HG03432 (cell line): ENCODE data around the gene MAFF.

Source experiments
- ATAC-seq: cut with Tn5 transposase; IDR thresholded peaks from one replicate; pipeline ENCODE4 v1.9.1; 2021; ENCODE audit warnings: mild to moderate bottlenecking, moderate library complexity; ENCODE audit not compliant: unreplicated experiment

Gene MAFF

GRCh38 chr22:38246046-38246658, 44.4 kb downstream of the MAFF start:
- no peak for ATAC-seq

DNA sequence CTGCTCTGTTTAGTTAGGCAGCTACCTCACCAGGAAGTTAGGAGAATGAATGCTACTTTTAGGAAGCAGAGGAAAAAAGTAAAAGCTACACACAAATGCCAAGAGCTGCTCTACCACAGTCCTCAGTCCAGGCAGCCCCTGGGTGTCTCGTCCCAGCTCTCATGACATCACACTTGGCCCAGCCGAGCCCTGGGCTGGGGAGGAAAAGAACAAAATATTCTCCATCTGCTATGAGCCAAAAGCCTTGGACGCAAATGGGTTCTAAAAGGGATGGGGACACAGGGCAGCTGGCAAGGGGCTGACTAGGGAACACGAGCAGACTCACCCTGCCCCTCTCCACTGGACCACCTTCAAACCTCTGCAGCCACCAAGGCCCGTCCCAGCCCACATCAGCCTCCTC, 44.9 kb downstream of the MAFF start:
- no peak for ATAC-seq

DNA sequence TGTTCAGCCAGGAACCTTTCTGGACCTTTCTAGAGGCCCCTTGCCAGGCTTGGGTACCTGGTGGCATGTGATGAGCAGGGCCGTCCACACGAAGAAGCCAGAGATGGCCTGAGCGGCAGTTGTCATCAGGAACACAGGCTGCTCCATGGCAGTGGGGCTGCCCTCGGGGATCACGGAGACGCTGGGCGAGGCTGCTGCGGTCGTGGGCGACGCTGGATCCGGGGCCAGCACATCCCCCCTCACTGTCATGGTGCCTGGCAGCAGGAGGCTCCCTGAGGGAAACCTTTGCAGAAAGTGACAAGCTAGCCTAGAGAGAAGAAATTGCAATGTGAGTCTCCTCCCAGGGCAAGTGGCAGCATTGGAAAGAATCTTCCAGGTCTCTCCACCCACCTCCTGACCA, 45.9 kb downstream of the MAFF start:
- ATAC-seq = no peak

DNA sequence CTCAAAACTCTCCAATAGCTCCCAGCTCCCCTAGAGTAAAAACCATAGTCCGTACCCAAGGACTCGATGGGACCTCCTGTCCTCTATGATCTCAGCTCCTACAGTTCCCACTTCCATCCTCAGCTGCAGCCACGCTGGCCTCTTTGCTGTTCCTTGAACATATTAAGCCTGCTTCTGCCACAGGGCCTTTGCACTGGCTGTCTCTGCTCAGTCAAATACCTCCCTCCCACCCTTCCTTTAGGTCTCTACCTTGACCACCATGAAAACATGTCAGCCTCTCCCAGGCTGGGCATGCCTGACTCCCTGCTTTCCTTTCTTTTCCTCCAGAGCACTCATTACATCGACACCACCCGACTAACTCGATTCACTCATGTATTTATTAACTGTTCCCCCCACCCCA, 46.5 kb downstream of the MAFF start:
- no peak for ATAC-seq

GRCh38 chr22:38249301-38249700, 47.5 kb downstream of the MAFF start:
- ATAC-seq = no peak

GRCh38 chr22:38249803-38250642, 48.2 kb downstream of the MAFF start:
- no peak for ATAC-seq

DNA sequence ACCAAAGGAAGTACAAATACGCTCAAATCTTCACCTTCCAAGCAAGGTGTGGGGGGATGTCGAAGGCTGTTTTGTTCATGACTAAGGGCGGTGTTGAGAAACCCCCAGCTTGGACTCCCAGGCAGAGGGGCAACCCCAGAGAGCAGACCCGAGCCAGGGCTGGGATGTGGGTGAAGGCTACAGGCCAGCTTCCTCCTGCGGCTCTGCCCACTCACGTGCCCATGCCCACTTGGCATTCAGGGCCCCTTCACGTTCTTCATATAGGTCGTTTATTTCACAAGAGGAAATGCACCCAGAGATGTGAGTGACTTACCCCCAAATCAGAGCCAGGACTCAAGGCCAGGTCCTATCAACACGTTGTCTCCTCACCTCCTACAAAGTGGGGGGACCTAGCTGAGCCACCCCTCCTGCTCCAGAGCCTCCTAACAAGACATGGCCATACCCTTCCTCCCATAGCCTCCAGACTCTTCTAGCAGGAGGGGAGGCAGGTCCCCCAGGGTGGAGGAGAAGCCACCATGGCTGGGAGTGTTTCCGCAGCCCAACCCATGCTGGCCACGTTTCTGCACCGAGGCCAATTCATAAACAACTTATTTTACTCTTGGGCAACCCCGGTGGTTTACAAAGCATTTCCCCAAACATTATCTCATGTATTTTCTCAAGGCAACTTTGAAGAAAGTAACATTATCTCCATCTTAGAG, 49.0 kb downstream of the MAFF start:
- no peak for ATAC-seq

DNA sequence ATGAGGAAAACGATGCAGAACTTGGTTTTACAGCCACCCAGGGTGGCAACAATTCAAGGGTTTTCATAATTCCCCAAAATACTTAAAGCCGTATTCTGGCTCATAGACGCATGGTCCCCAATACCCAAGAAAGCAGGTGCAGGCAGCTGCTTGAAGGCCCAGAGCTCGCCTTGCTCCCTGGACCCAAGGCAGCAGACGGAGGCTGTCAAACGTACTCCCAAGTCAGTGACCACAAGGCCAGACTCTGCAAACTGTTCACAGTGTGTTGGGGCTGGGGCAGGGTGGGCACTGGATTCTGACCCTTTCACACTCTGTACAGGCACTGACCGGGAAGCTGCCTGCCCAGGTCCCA, 49.5 kb downstream of the MAFF start:
- no peak for ATAC-seq

GRCh38 chr22:38255697-38256096, 53.9 kb downstream of the MAFF start:
- no peak for ATAC-seq

GRCh38 chr22:38257181-38257580, 55.4 kb downstream of the MAFF start:
- ATAC-seq = no peak

DNA sequence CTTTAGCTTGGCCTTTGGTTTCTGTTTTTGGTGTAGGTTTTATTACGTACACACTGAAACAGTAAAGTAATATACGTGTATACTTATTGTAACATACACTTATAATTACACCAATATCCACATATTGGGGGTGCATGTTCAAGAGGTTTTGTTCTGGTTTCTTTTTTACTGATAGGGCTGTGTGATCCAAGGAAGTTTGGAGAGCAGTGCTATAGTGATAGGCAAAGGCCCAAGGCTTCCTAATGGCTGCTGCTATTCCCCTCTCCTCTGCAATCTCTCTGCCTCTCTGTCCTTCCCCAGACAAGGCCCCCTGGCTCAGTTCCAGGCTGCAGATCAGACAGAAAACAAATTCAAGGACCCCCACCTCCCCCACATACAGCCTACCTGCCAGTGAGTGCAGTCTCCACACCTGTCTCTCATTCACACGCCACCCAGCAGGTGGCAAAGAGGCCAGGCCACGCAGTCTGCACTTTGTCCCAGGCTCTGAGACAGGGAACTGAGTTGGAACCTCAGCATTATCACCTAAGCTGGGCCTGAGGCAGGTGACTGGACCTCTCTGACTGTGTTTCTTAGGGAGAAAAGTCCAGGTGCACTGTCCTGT, 56.0 kb downstream of the MAFF start:
- ATAC-seq = no peak

DNA sequence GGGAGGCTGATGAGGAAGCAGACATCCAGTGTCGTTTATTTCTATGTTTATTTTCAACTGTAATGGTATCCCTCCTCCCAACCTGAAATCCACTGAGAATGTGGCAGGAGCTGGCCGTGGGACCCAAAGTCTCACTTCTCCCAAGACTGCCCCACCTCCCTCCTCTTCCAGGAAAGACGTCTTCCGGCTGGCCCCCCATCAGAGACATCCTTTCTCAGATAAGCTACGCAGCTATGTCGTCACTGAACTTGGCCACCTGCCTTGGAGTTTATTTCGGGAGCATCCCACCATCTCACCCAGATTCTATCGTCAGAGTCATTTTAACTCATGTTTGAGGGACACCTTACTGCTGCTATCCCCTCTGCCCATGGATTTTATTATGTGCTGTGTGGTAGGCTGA, 57.1 kb downstream of the MAFF start:
- ATAC-seq = no peak

- no peak for ATAC-seq
Measured at GRCh38 chr22:38259370-38259769, 57.6 kb downstream of the MAFF start.

DNA sequence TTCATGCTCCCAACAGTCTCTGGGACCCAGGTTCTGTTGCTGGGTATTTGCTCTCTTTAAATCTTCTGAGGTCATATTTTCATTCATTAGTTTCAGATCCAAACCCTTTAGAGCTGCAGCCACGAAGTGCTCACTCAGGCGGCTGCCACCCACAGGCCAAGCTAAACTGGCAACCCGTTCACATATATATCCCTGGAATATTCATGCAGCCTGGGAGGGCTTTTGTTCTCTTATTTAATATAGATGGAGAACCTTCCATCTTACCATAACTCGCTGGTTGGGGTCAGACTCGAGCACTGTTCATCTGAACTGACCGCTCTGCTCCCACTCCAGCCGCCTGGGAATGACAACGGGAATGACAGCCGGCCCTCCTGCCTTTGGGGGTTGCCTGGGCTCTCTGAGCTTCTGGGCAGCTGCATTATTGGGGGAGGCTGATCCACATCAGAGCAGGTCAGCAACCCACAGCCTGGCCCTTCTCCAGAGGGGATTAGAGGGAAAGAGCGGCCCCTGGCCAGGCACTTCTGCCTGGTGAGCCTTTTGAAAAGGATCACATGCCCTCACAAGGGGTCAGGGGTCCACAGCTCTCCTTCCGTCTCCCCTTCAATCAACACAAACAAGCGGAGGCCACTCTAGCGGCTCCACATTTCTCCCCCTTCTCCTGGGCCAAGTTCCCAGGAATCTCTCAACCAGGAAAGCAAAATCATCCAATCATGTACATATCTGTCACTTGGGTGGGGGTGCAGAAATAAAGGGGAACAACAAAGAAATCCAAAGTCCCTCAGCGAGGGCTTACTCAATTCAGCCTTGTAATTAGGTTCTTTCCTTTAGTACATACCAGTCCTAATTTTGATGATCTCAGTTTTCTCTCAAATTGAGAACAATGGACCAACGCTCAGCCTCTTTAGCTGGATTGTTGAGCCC, 59.2 kb downstream of the MAFF start:
- no peak for ATAC-seq

DNA sequence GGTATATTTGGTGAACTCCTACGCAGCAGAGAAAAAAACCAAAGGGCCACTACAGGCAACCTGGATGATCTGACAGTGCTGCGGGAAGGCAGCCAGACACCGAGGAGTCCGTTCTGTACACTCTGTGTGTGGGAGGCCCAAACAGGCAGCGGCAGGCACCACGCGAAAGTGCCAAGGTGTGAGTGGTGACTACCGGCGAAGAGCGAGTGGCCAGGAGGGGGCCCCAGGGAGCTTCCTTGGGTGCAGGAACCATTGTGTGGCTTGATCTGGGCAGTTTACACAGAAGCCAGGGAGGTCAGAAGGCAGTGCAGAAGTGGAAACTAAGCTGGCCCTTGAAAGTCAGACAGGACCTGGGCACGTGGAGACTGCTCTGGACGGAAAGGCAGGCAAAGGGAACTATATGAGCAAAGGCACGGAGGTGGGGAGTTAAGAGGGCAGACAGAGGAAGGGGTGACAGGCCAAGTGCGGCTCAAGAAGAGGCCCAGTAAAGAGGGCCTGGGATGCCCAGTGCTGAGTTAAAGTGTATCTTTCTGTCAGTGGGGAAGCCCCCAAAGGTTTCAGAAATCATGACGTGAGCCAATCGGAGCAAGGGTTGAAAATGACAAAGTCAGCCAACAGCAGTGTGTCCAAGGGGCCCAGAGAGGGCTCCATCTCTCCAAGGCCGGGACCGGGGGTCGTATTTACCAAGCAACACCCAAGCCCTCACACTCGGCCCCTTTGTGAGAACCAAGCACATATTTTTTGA, 60.4 kb downstream of the MAFF start:
- no peak for ATAC-seq

DNA sequence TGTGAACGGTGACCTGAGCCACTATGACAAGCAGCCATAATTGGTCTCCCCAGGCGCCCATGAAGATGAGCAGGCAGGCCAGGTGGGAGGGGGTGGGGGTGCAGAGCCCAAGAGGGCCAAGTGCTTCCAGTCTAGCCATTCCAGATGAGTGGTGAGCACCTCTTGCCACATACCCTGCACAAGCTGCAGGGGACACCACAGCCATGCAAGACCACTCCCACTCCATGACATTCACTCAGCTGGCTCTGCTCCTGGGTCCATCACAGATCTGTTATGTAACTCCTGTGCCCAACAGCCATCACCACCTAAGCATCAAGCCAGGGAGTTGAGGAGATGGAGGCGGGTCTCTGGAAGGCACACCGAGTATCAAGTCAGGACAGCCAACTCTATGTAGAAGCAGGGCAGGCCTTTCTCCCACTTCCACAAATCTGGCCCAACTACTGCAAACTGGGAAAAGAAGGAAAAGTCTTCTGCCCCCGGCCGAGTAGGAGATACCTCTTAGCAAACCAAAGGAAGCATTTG, 62.6 kb downstream of the MAFF start:
- no peak for ATAC-seq
